Gastrocnemius medialis (tissue), 4 donors: Measurements from ENCODE around the gene SMG7. TPM values are rescaled to one million over a fixed set of nuclear protein-coding genes. Genes with fewer than 3 reads are reported as not detected.

Experiments
- ATAC-seq, 2 donors: fragments of 150-250 bp; one replicate each; pipeline ENCODE4 v1.9.1; 2016
- DNase-seq, 2 donors: peaks; one replicate each; pipeline ENCODE4 v3.0.0-alpha.2; 2019
- H3K27ac ChIP-seq, 4 donors: fragments of 200-600 bp; sonication (generic); 1 replicate in 1 of 4; 2 replicates in 3 of 4; pipeline ENCODE4 v1.5.1; 2016 to 2018; ENCODE audit warnings: mild to moderate bottlenecking in 2 of 4, moderate library complexity in 1 of 4
- H3K27me3 ChIP-seq, 3 donors: fragments of 200-600 bp; sonication (generic) in 2 of 3; 1 replicate in 1 of 3; 2 replicates in 2 of 3; pipeline versions ENCODE4 v1.5.1 to v1.6.0; 2016 to 2019; ENCODE audit warnings: mild to moderate bottlenecking in 1 of 3, moderate library complexity in 1 of 3
- H3K36me3 ChIP-seq, 2 donors: fragments of 200-600 bp; sonication (generic) in 1 of 2; one replicate each; pipeline ENCODE4 v1.5.1; 2017 to 2018
- H3K4me1 ChIP-seq, 2 donors: fragments of 200-600 bp; sonication (generic) in 1 of 2; one replicate each; pipeline ENCODE4 v1.5.1; 2016 to 2017; ENCODE audit warnings: mild to moderate bottlenecking in 2 of 2
- H3K4me3 ChIP-seq, 4 donors: fragments of 200-600 bp; sonication (generic) in 3 of 4; 1 replicate in 1 of 4; 2 replicates in 3 of 4; pipeline ENCODE4 v1.5.1; 2016 to 2019; ENCODE audit warnings: mild to moderate bottlenecking in 2 of 4
- H3K9me3 ChIP-seq, 3 donors: fragments of 200-600 bp; sonication (generic) in 2 of 3; 1 replicate in 1 of 3; 2 replicates in 2 of 3; pipeline ENCODE4 v1.5.1; 2016 to 2019
- CTCF ChIP-seq, 5 experiments: fragments of 450-650 bp in 3 of 5; fragments of 200-600 bp in 2 of 5; sonication (generic) in 2 of 5; IDR thresholded peaks in 4 of 5; conservative IDR thresholded peaks in 1 of 5; 1 replicate in 4 of 5; 2 replicates in 1 of 5; pipeline ENCODE4 v1.5.1; 2016 to 2019; ENCODE audit warnings: antibody characterized with exemption in 5 of 5, mild to moderate bottlenecking in 3 of 5, moderate library complexity in 3 of 5
- POLR2A ChIP-seq, 2 donors: fragments of 450-650 bp; IDR thresholded peaks; one replicate each; pipeline ENCODE4 v1.6.1; 2017; ENCODE audit warnings: antibody characterized with exemption in 2 of 2, mild to moderate bottlenecking in 2 of 2, moderate library complexity in 2 of 2
- in situ Hi-C, 4 donors: fragments of 200-750 bp; cut with MboI; loops; one replicate each; pipeline versions ENCODE4 v1.15.0 to v1.8.0; 2017; ENCODE audit warnings: low sequenced_read_pairs in 4 of 4
- intact Hi-C: fragments of 100-400 bp; cut with DNase I; formaldehyde crosslinking; loops from one replicate; pipeline ENCODE4 v1.15.1; 2023; ENCODE audit warnings: low total_unique reads
- total RNA-seq, 4 donors: library from RNA; depleted of rRNA; stranded (reverse); fragments of >200 nt; gene quantifications; one replicate each; pipeline versions ENCODE4 v1.1.0 to v1.2.3, GENCODE V29; 2016

The SMG7 gene
- total RNA-seq, 4 donors from 2014 or later = 19.2 to 28.7 (median 26.1) TPM

- TF ChIP-seq POLR2A (IDR thresholded peaks at IDR 0.05) = no peak
- no peak for TF ChIP-seq CTCF (IDR thresholded peaks at IDR 0.05 in 4 of 5, conservative IDR thresholded peaks at IDR 0.05 in 1 of 5)
- H3K36me3 ChIP-seq = peaks cover 0 to 74% of the 10 kb centered on the region in 2 donors
- H3K27ac ChIP-seq = no peak overlapping the region
- in situ Hi-C loops (no loop called here), intact Hi-C loops (loop anchor here (1.0 to 5.0 kb wide), 2 partner anchors 30 to 34 kb away; no protein-coding TSS in a partner anchor)
- H3K4me3 ChIP-seq = no peak overlapping the region
- no peak for ATAC-seq
- no peak for DNase-seq
- no peaks in the 10 kb centered on the region for H3K4me1 ChIP-seq
- H3K9me3 ChIP-seq = no peaks in the 10 kb centered on the region
- no peaks in the 10 kb centered on the region for H3K27me3 ChIP-seq
These were observed 78.6 kb downstream of the SMG7 start for GRCh38 chr1:183550915-183551314.

GRCh38 chr1:183551924-183552323 is 79.6 kb downstream of the SMG7 start:
- TF ChIP-seq CTCF (IDR thresholded peaks at IDR 0.05 in 4 of 5, conservative IDR thresholded peaks at IDR 0.05 in 1 of 5) (no peak), POLR2A (IDR thresholded peaks at IDR 0.05) (no peak)
- DNase-seq (no peak), ATAC-seq (no peak)
- Histone ChIP-seq H3K36me3 (peaks cover 0 to 67% of the 10 kb centered on the region in 2 donors), H3K27me3 (no peaks in the 10 kb centered on the region), H3K9me3 (no peaks in the 10 kb centered on the region), H3K27ac (no peak overlapping the region), H3K4me1 (no peaks in the 10 kb centered on the region), H3K4me3 (no peak overlapping the region)
- intact Hi-C loops = loop anchor here (5.0 kb wide), 1 partner anchor 35 kb away; no protein-coding TSS in a partner anchor
- in situ Hi-C loops = no loop called here

- Histone ChIP-seq H3K27ac (no peak overlapping the region), H3K9me3 (no peaks in the 10 kb centered on the region), H3K27me3 (no peaks in the 10 kb centered on the region), H3K4me3 (no peak overlapping the region), H3K36me3 (peaks cover 0 to 61% of the 10 kb centered on the region in 2 donors), H3K4me1 (no peaks in the 10 kb centered on the region)
- DNase-seq = no peak
- TF ChIP-seq POLR2A (IDR thresholded peaks at IDR 0.05) (no peak), CTCF (IDR thresholded peaks at IDR 0.05 in 4 of 5, conservative IDR thresholded peaks at IDR 0.05 in 1 of 5) (no peak)
- in situ Hi-C loops = no loop called here
- no peak for ATAC-seq
- intact Hi-C loops = loop anchor here (5.0 kb wide), 1 partner anchor 35 kb away; no protein-coding TSS in a partner anchor
These were observed 80.1 kb downstream of the SMG7 start for GRCh38 chr1:183552441-183552840.

GRCh38 chr1:183552891-183553290 is 80.6 kb downstream of the SMG7 start:
- ATAC-seq (no peak), DNase-seq (no peak)
- Histone ChIP-seq H3K4me3 (no peak overlapping the region), H3K27me3 (no peaks in the 10 kb centered on the region), H3K9me3 (no peaks in the 10 kb centered on the region), H3K4me1 (no peaks in the 10 kb centered on the region), H3K27ac (no peak overlapping the region), H3K36me3 (peaks cover 0 to 57% of the 10 kb centered on the region in 2 donors)
- no peak for TF ChIP-seq CTCF (IDR thresholded peaks at IDR 0.05 in 4 of 5, conservative IDR thresholded peaks at IDR 0.05 in 1 of 5)
- intact Hi-C loops = loop anchor here (5.0 kb wide), 1 partner anchor 36 kb away; no protein-coding TSS in a partner anchor
- in situ Hi-C loops = no loop called here

GRCh38 chr1:183553331-183553730 is 81.0 kb downstream of the SMG7 start:
- no peaks in the 10 kb centered on the region for H3K4me1 ChIP-seq
- no peak overlapping the region for H3K4me3 ChIP-seq
- DNase-seq (no peak), ATAC-seq (no peak)
- in situ Hi-C loops = no loop called here
- intact Hi-C loops = loop anchor here (5.0 kb wide), 1 partner anchor 36 kb away; no protein-coding TSS in a partner anchor
- no peaks in the 10 kb centered on the region for H3K9me3 ChIP-seq
- H3K27ac ChIP-seq = no peak overlapping the region
- H3K27me3 ChIP-seq = no peaks in the 10 kb centered on the region
- peaks cover 0 to 53% of the 10 kb centered on the region in 2 donors for H3K36me3 ChIP-seq
- TF ChIP-seq POLR2A (IDR thresholded peaks at IDR 0.05) = no peak
- no peak for TF ChIP-seq CTCF (IDR thresholded peaks at IDR 0.05 in 4 of 5, conservative IDR thresholded peaks at IDR 0.05 in 1 of 5)
